H1 (cell line): ENCODE measurements around the gene FRMD7. TPM values are rescaled to one million over a fixed set of nuclear protein-coding genes. Genes with fewer than 3 reads are reported as not detected.

Source experiments
- CTCF ChIA-PET: fragments of 300-600 bp; sonication (Branson Sonifier 250); formaldehyde crosslinking; loops from one replicate; lab custom pipeline; 2021; ENCODE audit not compliant: partially characterized antibody; lab: Charles Lee
- POLR2A ChIA-PET: fragments of 300-600 bp; sonication (Branson Sonifier 250); formaldehyde crosslinking; loops from one replicate; lab custom pipeline; 2021; ENCODE audit warnings: inconsistent platforms; ENCODE audit not compliant: partially characterized antibody; lab: Charles Lee
- DNase-seq, 2 experiments: peaks; one replicate each; pipeline versions ENCODE4 v3.0.0 to v3.0.0-alpha.2; 2010 to 2022; ENCODE audit warnings: low spot score in 2 of 2, low read depth in 1 of 2, mixed read lengths in 1 of 2
- FAIRE-seq: peaks from 2 replicates; lab custom pipeline; 2011; peaks lifted over from hg19 to GRCh38; lab: Jason Lieb, UNC
- H2AFZ ChIP-seq: 2 replicates; pipeline ENCODE4 v1.8.1; 2012; ENCODE audit warnings: low read length, inconsistent platforms
- H2AK5ac ChIP-seq: 2 replicates; pipeline ENCODE4 v1.6.1; 2013; ENCODE audit warnings: low read depth, low read length
- H2BK120ac ChIP-seq: replicated peaks from 2 replicates; pipeline ENCODE3; 2013; ENCODE audit warnings: low read depth, low read length, inconsistent platforms
- H2BK12ac ChIP-seq: 2 replicates; pipeline ENCODE4 v1.6.1; 2013; ENCODE audit warnings: low read depth, low read length
- H2BK15ac ChIP-seq: 2 replicates; pipeline ENCODE4 v1.6.1; 2013; ENCODE audit warnings: low read length
- H2BK20ac ChIP-seq: 2 replicates; pipeline ENCODE4 v1.6.1; 2013; ENCODE audit warnings: low read length
- H2BK5ac ChIP-seq: 2 replicates; pipeline ENCODE4 v1.6.1; 2013; ENCODE audit warnings: low read depth, low read length
- H3K14ac ChIP-seq: 2 replicates; pipeline ENCODE4 v1.6.1; 2013; ENCODE audit warnings: inconsistent platforms; ENCODE audit not compliant: insufficient read length
- H3K18ac ChIP-seq: 2 replicates; pipeline ENCODE4 v1.6.1; 2013; ENCODE audit warnings: low read length; ENCODE audit errors: extremely low read depth
- H3K23ac ChIP-seq: 2 replicates; pipeline ENCODE4 v1.6.1; 2013; ENCODE audit warnings: inconsistent platforms; ENCODE audit not compliant: insufficient read length
- H3K23me2 ChIP-seq: 2 replicates; pipeline ENCODE4 v1.6.1; 2013; ENCODE audit warnings: low read depth, low read length
- H3K27ac ChIP-seq: 2 replicates; pipeline ENCODE4 v1.6.1; 2011; ENCODE audit warnings: low read depth, low read length, inconsistent platforms
- H3K27me3 ChIP-seq, 4 experiments: replicated peaks in 1 of 4; 1 replicate in 1 of 4; 2 replicates in 3 of 4; pipeline versions ENCODE4 v1.6.1 to v1.8.1; 2011 to 2013; ENCODE audit warnings: low read length in 3 of 4, mild to moderate bottlenecking in 3 of 4, inconsistent platforms in 2 of 4, mixed read lengths in 2 of 4, moderate library complexity in 1 of 4; ENCODE audit not compliant: control insufficient read depth in 3 of 4, insufficient read depth in 3 of 4; ENCODE audit errors: extremely low read depth in 1 of 4
- H3K36me3 ChIP-seq, 4 experiments: 2 replicates each; pipeline versions ENCODE4 v1.6.1 to v1.8.1; 2011 to 2013; ENCODE audit warnings: mild to moderate bottlenecking in 4 of 4, low read length in 3 of 4, moderate library complexity in 2 of 4, control low read depth in 1 of 4, inconsistent platforms in 1 of 4; ENCODE audit not compliant: insufficient read depth in 4 of 4, control insufficient read depth in 2 of 4
- H3K4ac ChIP-seq: replicated peaks from 2 replicates; pipeline ENCODE3; 2013; ENCODE audit warnings: low read length, low read depth, mixed read lengths, inconsistent platforms; ENCODE audit not compliant: insufficient read length
- H3K4me1 ChIP-seq, 4 experiments: replicated peaks in 1 of 4; 1 replicate in 1 of 4; 2 replicates in 3 of 4; pipeline versions ENCODE4 v1.6.1 to v1.8.1; 2011 to 2013; ENCODE audit warnings: low read length in 3 of 4, inconsistent platforms in 2 of 4, mixed read lengths in 1 of 4; ENCODE audit not compliant: insufficient read depth in 4 of 4, control insufficient read depth in 3 of 4
- H3K4me2 ChIP-seq, 2 experiments: 2 replicates each; pipeline versions ENCODE4 v1.6.1 to v1.8.1; 2011 to 2013; ENCODE audit warnings: low read depth in 2 of 2, low read length in 2 of 2, control low read depth in 1 of 2, inconsistent platforms in 1 of 2, mild to moderate bottlenecking in 1 of 2; ENCODE audit not compliant: insufficient read depth in 1 of 2
- H3K4me3 ChIP-seq, 4 experiments: fragments of 200-600, 300-600 bp in 1 of 4; sonication (generic), shearing (Covaris generic), sonication (Bioruptor Twin) in 1 of 4; 2 replicates each; pipeline versions ENCODE4 v1.5.1 to v1.8.1; 2011 to 2016; ENCODE audit warnings: low read length in 4 of 4, low read depth in 3 of 4, control low read depth in 2 of 4, inconsistent platforms in 2 of 4, mild to moderate bottlenecking in 2 of 4, mixed read lengths in 1 of 4, moderate library complexity in 1 of 4; ENCODE audit not compliant: insufficient read depth in 2 of 4; ENCODE audit errors: extremely low read depth in 1 of 4
- H3K56ac ChIP-seq: replicated peaks from 2 replicates; pipeline ENCODE3; 2013; ENCODE audit warnings: low read depth, mild to moderate bottlenecking, mixed read lengths, low read length, inconsistent platforms; ENCODE audit not compliant: insufficient read length
- H3K79me1 ChIP-seq: 2 replicates; pipeline ENCODE4 v1.6.1; 2013; ENCODE audit warnings: low read depth, low read length, control low read depth
- H3K79me2 ChIP-seq, 2 experiments: 2 replicates each; pipeline versions ENCODE4 v1.6.1 to v1.8.1; 2012 to 2013; ENCODE audit warnings: low read length in 2 of 2, mild to moderate bottlenecking in 2 of 2, inconsistent platforms in 1 of 2; ENCODE audit not compliant: insufficient read depth in 2 of 2, control insufficient read depth in 1 of 2
- H3K9ac ChIP-seq, 4 experiments: replicated peaks in 1 of 4; 1 replicate in 1 of 4; 2 replicates in 3 of 4; pipeline versions ENCODE4 v1.6.1 to v1.8.1; 2011 to 2013; ENCODE audit warnings: low read depth in 3 of 4, low read length in 3 of 4, control low read depth in 2 of 4, mild to moderate bottlenecking in 2 of 4, moderate library complexity in 2 of 4, inconsistent platforms in 1 of 4; ENCODE audit errors: extremely low read depth in 1 of 4
- H3K9me3 ChIP-seq, 2 experiments: 2 replicates each; pipeline versions ENCODE4 v1.6.1 to v1.8.1; 2012 to 2013; ENCODE audit warnings: mild to moderate bottlenecking in 2 of 2, moderate library complexity in 2 of 2, control low read depth in 1 of 2, inconsistent platforms in 1 of 2, low read depth in 1 of 2, low read length in 1 of 2, mixed read lengths in 1 of 2; ENCODE audit not compliant: insufficient read depth in 2 of 2
- H4K20me1 ChIP-seq, 2 experiments: replicated peaks in 1 of 2; 2 replicates each; pipeline versions ENCODE3 to v1.8.1; 2011 to 2013; ENCODE audit warnings: inconsistent platforms in 2 of 2, low read length in 2 of 2, mild to moderate bottlenecking in 1 of 2; ENCODE audit not compliant: insufficient read depth in 2 of 2, control insufficient read depth in 1 of 2
- H4K5ac ChIP-seq: 2 replicates; pipeline ENCODE4 v1.6.1; 2013; ENCODE audit warnings: low read length, low read depth, mixed read lengths, inconsistent platforms; ENCODE audit not compliant: insufficient read length
- H4K8ac ChIP-seq: 2 replicates; pipeline ENCODE4 v1.8.0; 2013; ENCODE audit warnings: mild to moderate bottlenecking, moderate library complexity, low read length, inconsistent platforms; ENCODE audit not compliant: insufficient read depth; ENCODE audit errors: extremely low read depth
- H4K91ac ChIP-seq: replicated peaks from 2 replicates; pipeline ENCODE3; 2013; ENCODE audit warnings: low read length, mixed read lengths, inconsistent platforms; ENCODE audit not compliant: insufficient read length
- BCL11A ChIP-seq, 2 experiments: IDR thresholded peaks; one replicate each; pipeline ENCODE4 v1.6.1; 2011; ENCODE audit warnings: low read depth in 2 of 2, low read length in 2 of 2, mild to moderate bottlenecking in 2 of 2
- BRCA1 ChIP-seq: IDR thresholded peaks from 2 replicates; pipeline ENCODE4 v1.6.1; 2012; ENCODE audit warnings: low read depth, low read length, improper control_type of control experiment
- CBX5 ChIP-seq: fragments of 300-800, 300-1000 bp; sonication (generic); IDR thresholded peaks from 2 replicates; pipeline ENCODE4 v1.7.1; 2016; ENCODE audit warnings: antibody characterized with exemption, low read length, low read depth
- CREB1 ChIP-seq: IDR thresholded peaks from 2 replicates; pipeline ENCODE4 v1.6.1; 2012; ENCODE audit warnings: inconsistent platforms
- CTBP2 ChIP-seq: IDR thresholded peaks from 2 replicates; pipeline ENCODE4 v1.7.0; 2011; ENCODE audit warnings: borderline replicate concordance, mild to moderate bottlenecking, moderate library complexity, mixed read lengths, low read length; ENCODE audit not compliant: insufficient read depth, insufficient read length
- E2F6 ChIP-seq: IDR thresholded peaks from 2 replicates; pipeline ENCODE4 v1.6.1; 2012; ENCODE audit warnings: inconsistent platforms
- HDAC2 ChIP-seq, 2 experiments: fragments of 300-600 bp in 1 of 2; sonication (generic) in 1 of 2; IDR thresholded peaks; 2 replicates each; pipeline ENCODE4 v1.6.1; 2011 to 2012; ENCODE audit warnings: low read depth in 2 of 2, low read length in 2 of 2, mild to moderate bottlenecking in 2 of 2, moderate library complexity in 2 of 2, borderline replicate concordance in 1 of 2, inconsistent platforms in 1 of 2
- HDAC6 ChIP-seq: IDR thresholded peaks from one replicate; pipeline ENCODE4 v1.7.1; 2012; ENCODE audit warnings: low read depth, mild to moderate bottlenecking, inconsistent platforms, low read length, moderate library complexity
- JUN ChIP-seq: IDR thresholded peaks from 2 replicates; pipeline ENCODE4 v1.6.1; 2011; ENCODE audit warnings: low read depth, mild to moderate bottlenecking, improper control_type of control experiment, low read length
- POLR2A ChIP-seq, 2 experiments: IDR thresholded peaks; 1 replicate in 1 of 2; 2 replicates in 1 of 2; pipeline ENCODE4 v1.6.1; 2011; ENCODE audit warnings: low read depth in 2 of 2, low read length in 2 of 2, mild to moderate bottlenecking in 2 of 2; ENCODE audit errors: control extremely low read depth in 1 of 2
- SP2 ChIP-seq: IDR thresholded peaks from 2 replicates; pipeline ENCODE4 v1.6.1; 2012; ENCODE audit warnings: mild to moderate bottlenecking, low read length, inconsistent platforms
- SRF ChIP-seq: IDR thresholded peaks from 2 replicates; pipeline ENCODE4 v1.6.1; 2011; ENCODE audit warnings: mild to moderate bottlenecking, low read depth, low read length, moderate library complexity
- TAF7 ChIP-seq: optimal IDR thresholded peaks from 2 replicates; pipeline ENCODE3; 2011; ENCODE audit warnings: low read depth, mild to moderate bottlenecking, inconsistent platforms, low read length, moderate library complexity, borderline replicate concordance
- TEAD4 ChIP-seq: IDR thresholded peaks from 2 replicates; pipeline ENCODE4 v1.6.1; 2012; ENCODE audit warnings: low read depth, low read length, inconsistent platforms, mixed read lengths
- ZNF274 ChIP-seq: IDR thresholded peaks from 2 replicates; pipeline ENCODE4 v1.7.0; 2012; ENCODE audit warnings: low read length, borderline replicate concordance; ENCODE audit errors: extremely low read depth
- polyA plus RNA-seq, 7 experiments: library from polyadenylated mRNA; depleted of rRNA in 3 of 7; stranded (reverse) in 5 of 7; unstranded in 2 of 7; fragments of >200 nt in 5 of 7; fragments of 200-250 nt in 2 of 7; gene quantifications; 1 replicate in 5 of 7; 2 replicates in 1 of 7; 4 replicates in 1 of 7; pipeline versions ENCODE4 v1.2.1 to v1.2.3, GENCODE V29; 2011 to 2013; ENCODE audit warnings: missing spikeins in 2 of 7, mixed read lengths in 2 of 7
- total RNA-seq: library from RNA; stranded (reverse); fragmentation: NEBNext Ultra II Directional; extraction: Animal tissue kit (Norgen Biotek cat#: 25700); gene quantifications from 2 replicates; pipeline ENCODE4 v1.2.1, GENCODE V29; 2021
- TF ChIP-seq, protein P1 (sequence below): IDR thresholded peaks from 2 replicates; pipeline ENCODE4 v1.6.1; 2012; ENCODE audit warnings: inconsistent platforms

Gene FRMD7
- total and polyA plus RNA-seq, 2 of the 8 experiments (the other 6 are each of a cell fraction or from before 2014, with no cell fraction given): not detected

GRCh38 chrX:132165651-132166050 lies 37.8 kb upstream of the FRMD7 start:
- no peak overlapping the region for H2AFZ ChIP-seq
- no peak overlapping the region for H3K18ac ChIP-seq
- peaks cover 3 to 8% of the 10 kb centered on the region in 2 experiments; a peak in 2 of 4 replicates for H3K9me3 ChIP-seq
- no peaks in the 10 kb centered on the region; a peak in 1 of 8 replicates for H3K36me3 ChIP-seq
- H2AK5ac ChIP-seq: no peak overlapping the region
- no peak for DNase-seq
- no peak overlapping the region for H3K4me3 ChIP-seq
- no peak overlapping the region for H2BK15ac ChIP-seq
- no peaks in the 10 kb centered on the region for H3K27me3 ChIP-seq
- no peak overlapping the region for H3K4me2 ChIP-seq
- POLR2A ChIA-PET: no interaction called here
- H4K20me1 ChIP-seq: no peaks in the 10 kb centered on the region
- H2BK12ac ChIP-seq: no peak overlapping the region
- H4K8ac ChIP-seq: no peak overlapping the region
- H2BK20ac ChIP-seq: no peak overlapping the region
- H3K23me2 ChIP-seq: no peaks in the 10 kb centered on the region
- no peak overlapping the region for H3K4ac ChIP-seq
- TF ChIP-seq CREB1 (no peak), BCL11A (IDR thresholded peaks at IDR 0.05; ENCODE audit: low read depth in 2 of 2, low read length in 2 of 2) (no peak), E2F6 (no peak), SRF (no peak), CBX5 (no peak), CTBP2 (no peak), TEAD4 (no peak), JUN (no peak), HDAC2 (IDR thresholded peaks at IDR 0.05; ENCODE audit: borderline replicate concordance in 1 of 2, low read depth in 2 of 2, low read length in 2 of 2) (no peak), ZNF274 (no peak), TAF7 (no peak), SP2 (no peak), HDAC6 (no peak), BRCA1 (no peak), POLR2A (IDR thresholded peaks at IDR 0.05; ENCODE audit: control extremely low read depth in 1 of 2, low read depth in 2 of 2, low read length in 2 of 2) (no peak)
- TF ChIP-seq, protein P1, sequence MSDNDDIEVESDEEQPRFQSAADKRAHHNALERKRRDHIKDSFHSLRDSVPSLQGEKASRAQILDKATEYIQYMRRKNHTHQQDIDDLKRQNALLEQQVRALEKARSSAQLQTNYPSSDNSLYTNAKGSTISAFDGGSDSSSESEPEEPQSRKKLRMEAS: no peak
- TF ChIP-seq, all 59 proteins: peak for 0
- FAIRE-seq: no peak
- no peak overlapping the region for H2BK120ac ChIP-seq
- no peaks in the 10 kb centered on the region for H3K4me1 ChIP-seq
- H3K23ac ChIP-seq: no peak overlapping the region
- no peak overlapping the region for H3K9ac ChIP-seq
- CTCF ChIA-PET: no interaction called here
- H2BK5ac ChIP-seq: no peak overlapping the region
- no peaks in the 10 kb centered on the region for H3K79me1 ChIP-seq
- H4K5ac ChIP-seq: no peak overlapping the region
- no peak overlapping the region for H3K14ac ChIP-seq
- no peak overlapping the region for H3K27ac ChIP-seq
- H3K79me2 ChIP-seq: no peaks in the 10 kb centered on the region
- H3K56ac ChIP-seq: no peak overlapping the region
- no peak overlapping the region for H4K91ac ChIP-seq
